AG04450 (cell line): Measurements from ENCODE around the gene SLC1A2. TPM values are rescaled to one million over a fixed set of nuclear protein-coding genes. Genes with fewer than 3 reads are reported as not detected.

ENCODE experiments used
- CTCF ChIA-PET: fragments of 300-600, 350-600 bp; formaldehyde crosslinking; extraction: SDS; loops from one replicate; lab custom pipeline; 2022; ENCODE audit warnings: antibody characterized with exemption, inconsistent platforms; lab: Charles Lee
- POLR2A ChIA-PET: fragments of 350-600 bp; formaldehyde crosslinking; extraction: SDS; loops from one replicate; lab custom pipeline; 2021; ENCODE audit warnings: antibody characterized with exemption, inconsistent platforms; lab: Yijun Ruan, JAX
- DNase-seq: peaks from one replicate; pipeline ENCODE4 v3.0.0-alpha.2; 2011; ENCODE audit warnings: low read depth, low spot score
- H3K27ac ChIP-seq: one replicate; pipeline ENCODE4 v1.5.1; 2012; ENCODE audit warnings: low read depth, low read length, control low read depth
- H3K27me3 ChIP-seq: one replicate; pipeline ENCODE4 v1.6.0; 2012; ENCODE audit warnings: low read length; ENCODE audit not compliant: control insufficient read depth, insufficient read depth
- H3K4me3 ChIP-seq: 2 replicates; pipeline ENCODE4 v1.5.1; 2011; ENCODE audit warnings: mild to moderate bottlenecking, low read depth, low read length, control low read depth
- H3K9me3 ChIP-seq: 2 replicates; pipeline ENCODE4 v1.5.1; 2012; ENCODE audit warnings: low read length; ENCODE audit not compliant: control insufficient read depth, insufficient read depth
- polyA plus RNA-seq: library from polyadenylated mRNA; depleted of rRNA; stranded (reverse); fragments of >200 nt; gene quantifications from 2 replicates; pipeline ENCODE4 v1.2.3, GENCODE V29; 2011
- TF ChIP-seq, protein P1 (sequence below): IDR thresholded peaks from 2 replicates; pipeline ENCODE4 v1.5.1; 2011; ENCODE audit warnings: low read depth, low read length, control low read depth, inconsistent platforms

SLC1A2 gene
- polyA plus RNA-seq, 1 experiment: 1.1 TPM

GRCh38 chr11:35404388-35404775 lies 15.0 kb downstream of the SLC1A2 start:
- CTCF ChIA-PET: interaction anchor here (1.0 to 1.2 kb wide), 4 partner anchors 10 to 479 kb away, joined by 3 read pairs; no protein-coding TSS in a partner anchor
- Histone ChIP-seq H3K9me3 (no peaks in the 10 kb centered on the region), H3K27ac (no peak overlapping the region), H3K27me3 (no peaks in the 10 kb centered on the region), H3K4me3 (no peak overlapping the region)
- no peak for DNase-seq
- POLR2A ChIA-PET: no interaction called here
- TF ChIP-seq, protein P1, sequence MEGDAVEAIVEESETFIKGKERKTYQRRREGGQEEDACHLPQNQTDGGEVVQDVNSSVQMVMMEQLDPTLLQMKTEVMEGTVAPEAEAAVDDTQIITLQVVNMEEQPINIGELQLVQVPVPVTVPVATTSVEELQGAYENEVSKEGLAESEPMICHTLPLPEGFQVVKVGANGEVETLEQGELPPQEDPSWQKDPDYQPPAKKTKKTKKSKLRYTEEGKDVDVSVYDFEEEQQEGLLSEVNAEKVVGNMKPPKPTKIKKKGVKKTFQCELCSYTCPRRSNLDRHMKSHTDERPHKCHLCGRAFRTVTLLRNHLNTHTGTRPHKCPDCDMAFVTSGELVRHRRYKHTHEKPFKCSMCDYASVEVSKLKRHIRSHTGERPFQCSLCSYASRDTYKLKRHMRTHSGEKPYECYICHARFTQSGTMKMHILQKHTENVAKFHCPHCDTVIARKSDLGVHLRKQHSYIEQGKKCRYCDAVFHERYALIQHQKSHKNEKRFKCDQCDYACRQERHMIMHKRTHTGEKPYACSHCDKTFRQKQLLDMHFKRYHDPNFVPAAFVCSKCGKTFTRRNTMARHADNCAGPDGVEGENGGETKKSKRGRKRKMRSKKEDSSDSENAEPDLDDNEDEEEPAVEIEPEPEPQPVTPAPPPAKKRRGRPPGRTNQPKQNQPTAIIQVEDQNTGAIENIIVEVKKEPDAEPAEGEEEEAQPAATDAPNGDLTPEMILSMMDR: peak; percentile 54

DNA sequence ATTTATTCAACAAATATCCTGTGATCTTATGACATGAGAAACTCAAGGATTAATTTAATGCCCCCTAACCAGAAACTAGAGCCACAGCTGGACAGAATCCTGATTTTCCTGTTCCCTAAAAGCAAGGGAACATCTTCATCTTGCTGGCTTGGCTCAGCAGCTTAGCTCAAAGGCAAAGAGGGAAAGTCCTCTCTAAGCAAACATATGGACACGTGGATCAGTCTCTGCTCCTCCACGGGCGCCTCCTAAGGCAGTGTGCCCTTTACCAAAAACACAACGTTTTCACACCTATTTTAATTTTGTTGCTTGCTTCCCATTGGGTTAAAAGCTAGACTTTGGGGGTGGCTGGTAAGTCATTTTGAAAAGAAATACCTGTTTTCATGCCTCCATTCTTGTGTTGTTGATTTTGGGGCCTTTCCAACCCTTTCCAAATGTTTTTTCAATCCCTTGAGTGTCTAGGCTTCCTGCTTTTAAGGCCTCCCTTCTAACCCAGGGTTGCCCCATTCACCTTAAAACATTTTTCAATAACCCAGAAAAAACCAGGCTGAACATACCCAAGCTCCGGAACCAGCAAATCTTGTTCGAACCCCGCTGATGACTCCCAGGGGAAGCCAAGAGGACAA lies 15.5 kb downstream of the SLC1A2 start:
- Histone ChIP-seq H3K27me3 (no peaks in the 10 kb centered on the region), H3K9me3 (no peaks in the 10 kb centered on the region), H3K27ac (no peak overlapping the region), H3K4me3 (no peak overlapping the region)
- no peak for DNase-seq
- POLR2A ChIA-PET: no interaction called here
- TF ChIP-seq, protein P1: no peak
- CTCF ChIA-PET: interaction anchor here (1.0 kb wide), 1 partner anchor 11 kb away, joined by 3 read pairs; no protein-coding TSS in a partner anchor

GRCh38 chr11:35402751-35403660 lies 16.4 kb downstream of the SLC1A2 start:
- Histone ChIP-seq H3K4me3 (no peak overlapping the region), H3K9me3 (no peaks in the 10 kb centered on the region), H3K27me3 (no peaks in the 10 kb centered on the region), H3K27ac (no peak overlapping the region)
- DNase-seq: no peak
- CTCF ChIA-PET: interaction anchor here (1.0 kb wide), 1 partner anchor 11 kb away, joined by 3 read pairs; no protein-coding TSS in a partner anchor
- TF ChIP-seq, protein P1: no peak
- POLR2A ChIA-PET: no interaction called here

GRCh38 chr11:35398881-35399280 lies 20.5 kb downstream of the SLC1A2 start:
- H3K9me3 ChIP-seq: no peaks in the 10 kb centered on the region

More at GRCh38 chr11:35398881-35399280, 20.5 kb downstream of the SLC1A2 start:
- POLR2A ChIA-PET: no interaction called here
- no peak for DNase-seq
- no peaks in the 10 kb centered on the region for H3K27me3 ChIP-seq
- H3K27ac ChIP-seq: no peak overlapping the region
- no peak overlapping the region for H3K4me3 ChIP-seq
- TF ChIP-seq, protein P1: no peak
- CTCF ChIA-PET: no interaction called here
